SKM-1 treated with dmso at 0.1 percent for 144 hours (cell line): ENCODE measurements around the gene NBPF11.
A peak's percentile ranks its signal among the peaks of the same experiment; 100 is the strongest.
"Not testable (repeated sequence)": the region's sequence is repeated elsewhere in the genome, so short reads cannot be mapped to it uniquely, and the experiment has no call there.

Experiments used
- DNase-seq: peaks from one replicate; lab custom pipeline; 2025; ENCODE audit not compliant: unreplicated experiment; lab: John Stamatoyannopoulos, UW

The NBPF11 gene

GRCh38 chr1:148151911-148152656, at the start of gene NBPF11:
NBPF11 (minus strand) TSS chr1:148152281; CDS start chr1:148127003, 25,278 bp downstream.
- DNase-seq: peak; percentile 70

GRCh38 chr1:148197396-148197795, 45.3 kb upstream of the NBPF11 start:
- not testable (repeated sequence) for DNase-seq

- not testable (repeated sequence) for DNase-seq
These were observed 44.9 kb upstream of the NBPF11 start for GRCh38 chr1:148196949-148197348.

GRCh38 chr1:148195115-148195514, 43.0 kb upstream of the NBPF11 start:
- DNase-seq: not testable (repeated sequence)

- DNase-seq: not testable (repeated sequence)
These were observed 36.7 kb upstream of the NBPF11 start for GRCh38 chr1:148188768-148189167.

GRCh38 chr1:148178682-148179081, 26.6 kb upstream of the NBPF11 start:
- not testable (repeated sequence) for DNase-seq

GRCh38 chr1:148175414-148175813, 23.3 kb upstream of the NBPF11 start:
- DNase-seq: not testable (repeated sequence)

- DNase-seq: not testable (repeated sequence)
These were observed 19.9 kb upstream of the NBPF11 start for GRCh38 chr1:148171995-148172394.

- no peak for DNase-seq
These were observed 14.7 kb upstream of the NBPF11 start for GRCh38 chr1:148166558-148167492.

GRCh38 chr1:148162363-148162762, 10.3 kb upstream of the NBPF11 start:
- DNase-seq: no peak

GRCh38 chr1:148161053-148161901, 9.2 kb upstream of the NBPF11 start:
- DNase-seq: no peak

- DNase-seq: no peak
These were observed 8.4 kb upstream of the NBPF11 start for GRCh38 chr1:148160343-148161052.

GRCh38 chr1:148160048-148160342, 7.9 kb upstream of the NBPF11 start:
- no peak for DNase-seq

GRCh38 chr1:148158341-148159003, 6.4 kb upstream of the NBPF11 start:
- DNase-seq: no peak

- not testable (repeated sequence) for DNase-seq
These were observed 5.7 kb upstream of the NBPF11 start for GRCh38 chr1:148157803-148158202.

- DNase-seq: not testable (repeated sequence)
These were observed 3.6 kb upstream of the NBPF11 start for GRCh38 chr1:148155494-148156275.

GRCh38 chr1:148152795-148153194, 714 bp upstream of the NBPF11 start:
- not testable (repeated sequence) for DNase-seq

- DNase-seq: not testable (repeated sequence)
These were observed 686 bp downstream of the NBPF11 start for GRCh38 chr1:148151371-148151819.

- DNase-seq: not testable (repeated sequence)
These were observed 1.1 kb downstream of the NBPF11 start for GRCh38 chr1:148150945-148151344.
